Erythroblast (primary cell): Measurements from ENCODE around the gene BASP1.

Experiments
- GATA1 ChIP-seq: IDR thresholded peaks from 2 replicates; pipeline ENCODE4 v1.6.1; 2011; ENCODE audit warnings: low read depth, mild to moderate bottlenecking, control low read depth, low read length, moderate library complexity
- POLR2A ChIP-seq: IDR thresholded peaks from 2 replicates; pipeline ENCODE4 v1.6.1; 2011; ENCODE audit warnings: mild to moderate bottlenecking, low read length

- TF ChIP-seq POLR2A (no peak), GATA1 (no peak)
Measured at GRCh38 chr5:17302106-17302505, 84.7 kb downstream of the BASP1 start.
